Measurements from ENCODE around the gene CATSPERZ. TPM values are rescaled to one million over a fixed set of nuclear protein-coding genes. Genes with fewer than 3 reads are reported as not detected.

Gene CATSPERZ
- total and polyA plus RNA-seq, 2 of the 8 experiments (the other 6 are each of a cell fraction or from before 2014, with no cell fraction given) = 0.77 TPM; not detected in 1

DNA sequence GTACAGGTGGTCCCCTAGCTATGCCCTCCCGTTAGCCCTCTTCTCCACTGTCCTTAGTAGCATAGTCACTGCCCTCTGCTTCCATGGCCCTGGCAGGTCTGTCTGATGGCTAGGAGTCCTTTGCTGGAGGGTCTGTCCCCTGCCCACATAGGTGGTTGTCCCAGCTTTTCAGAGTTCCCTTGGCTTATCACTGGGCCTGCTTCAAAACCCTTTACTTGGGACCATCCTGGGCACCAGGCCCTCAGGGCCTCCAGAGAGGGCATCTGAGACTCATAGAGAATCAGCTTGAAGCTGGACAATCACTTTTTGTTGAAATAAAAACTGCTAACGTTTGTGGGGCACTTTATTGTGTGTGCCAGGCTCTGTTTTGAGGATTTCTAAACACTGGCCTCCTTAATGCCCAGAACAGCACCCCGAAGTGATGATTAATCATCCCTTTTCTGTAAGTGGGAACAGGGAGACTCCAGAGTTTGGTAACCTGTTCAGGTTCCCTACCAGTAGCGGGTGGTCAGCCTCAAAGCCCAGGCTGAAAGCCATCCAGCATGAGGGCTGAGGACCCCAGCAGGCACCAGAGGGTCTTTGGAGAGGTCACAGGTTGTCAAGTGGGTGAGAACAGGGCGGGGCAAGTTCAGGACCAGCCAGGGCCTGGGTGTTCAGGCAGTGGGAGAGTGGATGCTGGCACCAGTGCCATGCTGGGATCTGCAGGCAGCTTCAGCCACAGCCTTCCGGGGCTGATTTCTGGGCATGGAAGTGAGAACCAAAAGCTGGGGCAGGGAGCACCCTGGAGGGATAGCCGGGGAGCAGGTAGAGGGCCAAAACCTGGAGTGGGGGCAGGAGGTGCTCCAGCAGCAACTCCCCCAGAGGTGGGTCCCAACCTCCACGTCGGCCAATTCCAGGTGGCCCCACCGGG lies 9.6 kb upstream of the CATSPERZ start:
- Histone ChIP-seq H2BK20ac (ENCODE audit: low read length) (no peak overlapping the region), H3K23ac (ENCODE audit: insufficient read length) (no peak overlapping the region), H2AFZ (ENCODE audit: low read length) (no peak overlapping the region), H3K9ac (replicated peaks in 1 of 4; ENCODE audit: extremely low read depth in 1 of 4, low read depth in 3 of 4, low read length in 3 of 4) (no peak overlapping the region), H3K4me2 (ENCODE audit: insufficient read depth in 1 of 2, low read depth in 2 of 2, low read length in 2 of 2) (peak overlapping the region; percentile 20 to 88; a peak in 3 of 4 replicates), H3K4me3 (ENCODE audit: extremely low read depth in 1 of 4, insufficient read depth in 2 of 4, low read depth in 3 of 4, low read length in 4 of 4) (peak overlapping the region; percentile 21 to 64 (median 34)), H2BK5ac (ENCODE audit: low read depth, low read length) (no peak overlapping the region), H4K20me1 (replicated peaks in 1 of 2; ENCODE audit: control insufficient read depth in 1 of 2, insufficient read depth in 2 of 2, low read length in 2 of 2) (peaks cover 5 to 22% of the 10 kb centered on the region in 2 experiments), H3K9me3 (ENCODE audit: insufficient read depth in 2 of 2, low read depth in 1 of 2, low read length in 1 of 2) (no peaks in the 10 kb centered on the region), H2AK5ac (ENCODE audit: low read depth, low read length) (no peak overlapping the region), H4K91ac (replicated peaks; ENCODE audit: insufficient read length, low read length) (no peak overlapping the region), H3K79me2 (ENCODE audit: control insufficient read depth in 1 of 2, insufficient read depth in 2 of 2, low read length in 2 of 2) (no peaks in the 10 kb centered on the region), H3K27me3 (replicated peaks in 1 of 4; ENCODE audit: control insufficient read depth in 3 of 4, extremely low read depth in 1 of 4, insufficient read depth in 3 of 4, low read length in 3 of 4) (peaks cover 51 to 66% (median 64%) of the 10 kb centered on the region in 4 experiments), H2BK12ac (ENCODE audit: low read depth, low read length) (0 out of 2 replicates have a peak overlapping the region, but pooled peaks have one; percentile 23), H3K14ac (ENCODE audit: insufficient read length) (no peak overlapping the region), H3K27ac (ENCODE audit: low read depth, low read length) (no peak overlapping the region), H3K18ac (ENCODE audit: extremely low read depth, low read length) (no peak overlapping the region), H4K8ac (ENCODE audit: extremely low read depth, insufficient read depth, low read length) (no peak overlapping the region; the same call in 1 of the 2 replicates), H3K4me1 (replicated peaks in 1 of 4; ENCODE audit: control insufficient read depth in 3 of 4, insufficient read depth in 4 of 4, low read length in 3 of 4) (peaks cover 0 to 9% (median 5%) of the 10 kb centered on the region in 4 experiments; a peak in 5 of 7 replicates), H3K56ac (replicated peaks; ENCODE audit: insufficient read length, low read depth, low read length) (no peak overlapping the region), H4K5ac (ENCODE audit: insufficient read length, low read depth, low read length) (no peak overlapping the region), H3K23me2 (ENCODE audit: low read depth, low read length) (peaks cover 8% of the 10 kb centered on the region; the same call in 1 of the 2 replicates), H3K4ac (replicated peaks; ENCODE audit: insufficient read length, low read depth, low read length) (no peak overlapping the region), H3K79me1 (ENCODE audit: low read depth, low read length) (no peaks in the 10 kb centered on the region), H3K36me3 (ENCODE audit: control insufficient read depth in 2 of 4, insufficient read depth in 4 of 4, low read length in 3 of 4) (peaks cover 0 to 9% (median 0%) of the 10 kb centered on the region in 4 experiments; a peak in 1 of 8 replicates), H2BK15ac (ENCODE audit: low read length) (no peak overlapping the region), H2BK120ac (replicated peaks; ENCODE audit: low read depth, low read length) (no peak overlapping the region)
- 66% methylated on average over 6 of the region's 10 CpGs; no CpG with 5 or more reads in 1 of the 2 experiments for WGBS, 2 experiments (ENCODE audit: extremely low coverage in 1 of 2, insufficient coverage in 1 of 2, insufficient read length in 1 of 2, insufficient replicate concordance in 2 of 2, low coverage in 1 of 2, low lambda C conversion rate in 2 of 2, missing lambda C conversion rate in 1 of 2)
- DNase-seq (ENCODE audit: low read depth in 1 of 2, low spot score in 2 of 2) (no peak), FAIRE-seq (no peak)
- CTCF ChIA-PET (ENCODE audit: partially characterized antibody) = interaction anchor here (0.6 to 11.4 kb wide), 10 partner anchors 12 to 484 kb away, joined by 3 to 134 read pairs (median 3); partner anchors contain the start of genes CATSPERZ, ESRRA, NUDT22 and TRPT1
- no peak for TF ChIP-seq SRF (IDR thresholded peaks at IDR 0.05; ENCODE audit: low read depth, low read length)
- no peak for TF ChIP-seq HDAC6 (IDR thresholded peaks at IDR 0.05; ENCODE audit: low read depth, low read length)
- TF ChIP-seq NANOG (IDR thresholded peaks at IDR 0.05; ENCODE audit: insufficient read depth, low read depth, low read length, poor library complexity, severe bottlenecking) = no peak
- TF ChIP-seq, protein P1, sequence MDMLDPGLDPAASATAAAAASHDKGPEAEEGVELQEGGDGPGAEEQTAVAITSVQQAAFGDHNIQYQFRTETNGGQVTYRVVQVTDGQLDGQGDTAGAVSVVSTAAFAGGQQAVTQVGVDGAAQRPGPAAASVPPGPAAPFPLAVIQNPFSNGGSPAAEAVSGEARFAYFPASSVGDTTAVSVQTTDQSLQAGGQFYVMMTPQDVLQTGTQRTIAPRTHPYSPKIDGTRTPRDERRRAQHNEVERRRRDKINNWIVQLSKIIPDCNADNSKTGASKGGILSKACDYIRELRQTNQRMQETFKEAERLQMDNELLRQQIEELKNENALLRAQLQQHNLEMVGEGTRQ (IDR thresholded peaks at IDR 0.05; ENCODE audit: low read length) = no peak
- TF ChIP-seq GABPA (IDR thresholded peaks at IDR 0.05; ENCODE audit: borderline replicate concordance, insufficient read depth, low read length) = no peak
- TF ChIP-seq RBBP5 (IDR thresholded peaks at IDR 0.05; ENCODE audit: borderline replicate concordance, low read depth, low read length) = no peak
- no peak for TF ChIP-seq KDM5A (IDR thresholded peaks at IDR 0.05; ENCODE audit: low read length)
- no peak for TF ChIP-seq GTF2F1 (IDR thresholded peaks at IDR 0.05; ENCODE audit: borderline replicate concordance, low read depth, low read length)
- POLR2A ChIA-PET (ENCODE audit: partially characterized antibody) = interaction anchor here (1.0 to 2.8 kb wide), 7 partner anchors 12 to 105 kb away, joined by 3 to 10 read pairs (median 3); partner anchors contain the start of gene STIP1
